Dendritic cell treated with granulocyte-macrophage colony-stimulating factor and Interleukin-4, amounts not matched to agents 40 ng/mL and 50 ng/mL, for 4 days (primary cell): ENCODE results near the gene TPBGL.

Source experiments
- H3K27ac Mint-ChIP-seq: one replicate; pipeline ENCODE4 v1.8.0; 2022; ENCODE audit warnings: mild to moderate bottlenecking, mixed read lengths
- H3K27me3 Mint-ChIP-seq: one replicate; pipeline ENCODE4 v1.8.0; 2022; ENCODE audit warnings: mild to moderate bottlenecking, mixed read lengths
- H3K36me3 Mint-ChIP-seq: one replicate; pipeline ENCODE4 v1.8.0; 2022; ENCODE audit warnings: low read depth, mixed read lengths
- H3K4me1 Mint-ChIP-seq: one replicate; pipeline ENCODE4 v1.8.0; 2022; ENCODE audit warnings: low read depth, mixed read lengths
- H3K4me3 Mint-ChIP-seq: one replicate; pipeline ENCODE4 v1.8.0; 2022; ENCODE audit warnings: mild to moderate bottlenecking, moderate library complexity, mixed read lengths
- H3K9me3 Mint-ChIP-seq: one replicate; pipeline ENCODE4 v1.8.0; 2022; ENCODE audit warnings: mixed read lengths
- intact Hi-C: fragments of 100-400 bp; cut with micrococcal nuclease; formaldehyde crosslinking; loops from one replicate; pipeline ENCODE4 v1.15.0; 2022

Gene TPBGL

DNA sequence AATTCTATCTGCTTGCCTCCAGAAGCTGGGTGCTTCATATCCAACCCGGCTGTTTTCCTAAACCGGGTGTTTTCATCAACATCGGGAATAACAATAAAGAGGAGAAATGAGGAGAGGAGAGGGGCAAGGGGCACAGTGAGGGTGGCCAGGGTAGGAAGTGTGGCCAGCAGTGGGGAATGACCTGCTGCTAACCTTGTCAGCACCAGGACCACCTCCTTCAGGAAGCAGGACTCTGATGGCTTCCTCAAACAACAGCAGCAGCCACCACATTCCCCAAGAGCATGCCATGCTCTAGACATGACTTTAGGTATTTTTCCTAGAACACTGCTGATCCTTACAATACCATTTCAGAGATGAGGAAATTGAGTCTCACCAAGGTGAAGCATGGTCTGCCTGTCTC lies 52.4 kb downstream of the TPBGL start:
- H3K27ac Mint-ChIP-seq, result no peak overlapping the region
- intact Hi-C loops, result no loop called here
- H3K4me3 Mint-ChIP-seq, result no peak overlapping the region
- no peaks in the 10 kb centered on the region for H3K27me3 Mint-ChIP-seq
- peaks cover 68% of the 10 kb centered on the region for H3K4me1 Mint-ChIP-seq
- H3K36me3 Mint-ChIP-seq, result peaks cover 90% of the 10 kb centered on the region
- no peaks in the 10 kb centered on the region for H3K9me3 Mint-ChIP-seq
